IPS-20b (cell line): Measurements from ENCODE around the gene ZYX.
A peak's percentile ranks its signal among the peaks of the same experiment; 100 is the strongest.

Source experiments
- H3K27ac ChIP-seq: one replicate; pipeline ENCODE4 v1.5.1; 2013; ENCODE audit warnings: low read length
- H3K27me3 ChIP-seq: 2 replicates; pipeline ENCODE4 v1.6.1; 2013; ENCODE audit warnings: mild to moderate bottlenecking, low read length, inconsistent platforms; ENCODE audit not compliant: insufficient read depth
- H3K36me3 ChIP-seq: 2 replicates; pipeline ENCODE4 v1.6.1; 2013; ENCODE audit warnings: low read depth, mild to moderate bottlenecking, inconsistent platforms, low read length, moderate library complexity; ENCODE audit not compliant: insufficient read depth
- H3K4me1 ChIP-seq: 2 replicates; pipeline ENCODE4 v1.6.1; 2013; ENCODE audit warnings: mild to moderate bottlenecking, control low read depth, inconsistent platforms, low read length, moderate library complexity; ENCODE audit not compliant: insufficient read depth
- H3K4me3 ChIP-seq: 2 replicates; pipeline ENCODE4 v1.5.1; 2013; ENCODE audit warnings: mild to moderate bottlenecking, low read length, inconsistent platforms
- H3K9ac ChIP-seq: 2 replicates; pipeline ENCODE4 v1.6.1; 2013; ENCODE audit warnings: low read depth, mild to moderate bottlenecking, inconsistent platforms, low read length, moderate library complexity
- H3K9me3 ChIP-seq: 2 replicates; pipeline ENCODE4 v1.6.1; 2013; ENCODE audit warnings: mild to moderate bottlenecking, low read depth, low read length, inconsistent platforms; ENCODE audit not compliant: insufficient read depth

ZYX gene

GRCh38 chr7:143354965-143355364 lies 26.2 kb upstream of the ZYX start:
- H3K4me3 ChIP-seq = no peak overlapping the region
- H3K36me3 ChIP-seq = peaks cover 44% of the 10 kb centered on the region

GRCh38 chr7:143355450-143356385 lies 25.4 kb upstream of the ZYX start:
- H3K4me1 ChIP-seq = peaks cover 2% of the 10 kb centered on the region; the same call in 1 of the 2 replicates
- H3K36me3 ChIP-seq = peaks cover 44% of the 10 kb centered on the region
- H3K27ac ChIP-seq = no peak overlapping the region
- H3K27me3 ChIP-seq = peaks cover 4% of the 10 kb centered on the region
- no peaks in the 10 kb centered on the region for H3K9me3 ChIP-seq
- no peak overlapping the region for H3K9ac ChIP-seq
- no peak overlapping the region for H3K4me3 ChIP-seq

More at GRCh38 chr7:143354965-143355364, 26.2 kb upstream of the ZYX start:
- Histone ChIP-seq H3K9me3 (no peaks in the 10 kb centered on the region), H3K27me3 (no peaks in the 10 kb centered on the region), H3K9ac (no peak overlapping the region), H3K4me1 (peaks cover 2% of the 10 kb centered on the region; the same call in 1 of the 2 replicates), H3K27ac (no peak overlapping the region)

GRCh38 chr7:143356414-143357050 lies 24.6 kb upstream of the ZYX start:
- H3K27me3 ChIP-seq = peaks cover 8% of the 10 kb centered on the region
- H3K36me3 ChIP-seq = peaks cover 44% of the 10 kb centered on the region
- no peak overlapping the region for H3K9ac ChIP-seq
- H3K9me3 ChIP-seq = no peaks in the 10 kb centered on the region
- H3K4me3 ChIP-seq = no peak overlapping the region
- peaks cover 5% of the 10 kb centered on the region; the same call in 1 of the 2 replicates for H3K4me1 ChIP-seq
- no peak overlapping the region for H3K27ac ChIP-seq

GRCh38 chr7:143358626-143359025 lies 22.5 kb upstream of the ZYX start:
- Histone ChIP-seq H3K9ac (no peak overlapping the region), H3K36me3 (peaks cover 44% of the 10 kb centered on the region), H3K4me1 (peaks cover 9% of the 10 kb centered on the region; the same call in 1 of the 2 replicates), H3K9me3 (no peaks in the 10 kb centered on the region), H3K4me3 (no peak overlapping the region), H3K27ac (no peak overlapping the region), H3K27me3 (peaks cover 17% of the 10 kb centered on the region)

GRCh38 chr7:143359771-143360353 lies 21.3 kb upstream of the ZYX start:
- Histone ChIP-seq H3K27ac (no peak overlapping the region), H3K4me3 (no peak overlapping the region), H3K9me3 (no peaks in the 10 kb centered on the region), H3K4me1 (peaks cover 10% of the 10 kb centered on the region; the same call in 1 of the 2 replicates), H3K27me3 (peaks cover 29% of the 10 kb centered on the region), H3K9ac (no peak overlapping the region), H3K36me3 (peaks cover 44% of the 10 kb centered on the region)

- H3K9ac ChIP-seq = peak overlapping the region; percentile 68; the same call in 1 of the 2 replicates
- peaks cover 37% of the 10 kb centered on the region for H3K36me3 ChIP-seq
- H3K4me1 ChIP-seq = peaks cover 10% of the 10 kb centered on the region; the same call in 1 of the 2 replicates
- peaks cover 36% of the 10 kb centered on the region for H3K27me3 ChIP-seq
- H3K27ac ChIP-seq = no peak overlapping the region
- H3K9me3 ChIP-seq = no peaks in the 10 kb centered on the region
- peak overlapping the region; percentile 80 for H3K4me3 ChIP-seq
These were observed 20.2 kb upstream of the ZYX start for GRCh38 chr7:143360788-143361551.

GRCh38 chr7:143361552-143362130 lies 19.5 kb upstream of the ZYX start:
- peaks cover 10% of the 10 kb centered on the region; the same call in 1 of the 2 replicates for H3K4me1 ChIP-seq
- peak overlapping the region; percentile 80 for H3K4me3 ChIP-seq
- H3K36me3 ChIP-seq = peaks cover 32% of the 10 kb centered on the region
- no peak overlapping the region for H3K27ac ChIP-seq
- H3K9ac ChIP-seq = peak overlapping the region; percentile 68; the same call in 1 of the 2 replicates
- no peaks in the 10 kb centered on the region for H3K9me3 ChIP-seq
- H3K27me3 ChIP-seq = peaks cover 36% of the 10 kb centered on the region

GRCh38 chr7:143362131-143363015 lies 18.8 kb upstream of the ZYX start, which contains the start of gene FAM131B:
Gene FAM131B (minus strand): TSS chr7:143362713. CDS start chr7:143362603, 110 bp downstream.
- H3K36me3 ChIP-seq = peaks cover 25% of the 10 kb centered on the region
- H3K9me3 ChIP-seq = no peaks in the 10 kb centered on the region
- no peak within 1 kb of the TSS for H3K27ac ChIP-seq
- H3K9ac ChIP-seq = peak within 1 kb of the TSS; percentile 69; the same call in 1 of the 2 replicates
- H3K27me3 ChIP-seq = peaks cover 36% of the 10 kb centered on the region
- peaks cover 10% of the 10 kb centered on the region; the same call in 1 of the 2 replicates for H3K4me1 ChIP-seq
- H3K4me3 ChIP-seq = peak within 1 kb of the TSS; percentile 80

GRCh38 chr7:143363016-143363937 lies 17.9 kb upstream of the ZYX start:
- Histone ChIP-seq H3K27me3 (peaks cover 36% of the 10 kb centered on the region), H3K4me3 (peak overlapping the region; percentile 76), H3K27ac (no peak overlapping the region), H3K9me3 (no peaks in the 10 kb centered on the region), H3K4me1 (peaks cover 10% of the 10 kb centered on the region; the same call in 1 of the 2 replicates), H3K9ac (peak overlapping the region; percentile 69; the same call in 1 of the 2 replicates), H3K36me3 (peaks cover 18% of the 10 kb centered on the region)
